ENCODE data around the gene PCLO. TPM values are rescaled to one million over a fixed set of nuclear protein-coding genes. Genes with fewer than 3 reads are reported as not detected.
"Not testable (repeated sequence)": the region's sequence is repeated elsewhere in the genome, so short reads cannot be mapped to it uniquely, and the experiment has no call there.

Gene PCLO
- total RNA-seq, 2 experiments from 2014 or later = not detected

DNA sequence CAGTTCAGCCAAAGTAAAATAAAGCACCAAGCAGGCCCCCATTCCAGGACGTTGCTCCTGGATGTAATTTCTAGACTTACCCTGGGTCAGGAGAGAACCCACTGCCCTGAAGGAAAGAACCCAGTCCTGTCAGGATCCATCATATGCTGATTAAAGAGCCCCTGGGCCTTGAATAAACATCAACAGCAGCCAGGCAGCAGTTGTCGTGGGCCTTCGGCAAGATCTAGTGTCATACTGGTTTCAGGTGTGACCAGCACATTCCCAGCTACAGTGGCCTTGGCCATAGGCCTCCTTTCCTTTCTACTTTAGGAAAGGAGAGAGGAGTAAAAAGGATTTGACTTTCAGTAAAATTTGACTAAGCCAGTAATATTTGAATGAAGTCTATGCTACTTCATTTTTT is 430.0 kb downstream of the PCLO start:
- H3K27me3 Mint-ChIP-seq = no peaks in the 10 kb centered on the region
- H3K4me3 Mint-ChIP-seq = no peak overlapping the region
- no peaks in the 10 kb centered on the region for H3K9me3 Mint-ChIP-seq (ENCODE audit: low read depth)
- H3K4me1 Mint-ChIP-seq = no peaks in the 10 kb centered on the region
- CTCF ChIA-PET = no interaction called here
- H3K36me3 Mint-ChIP-seq = no peaks in the 10 kb centered on the region
- H3K27ac Mint-ChIP-seq = no peak overlapping the region
- DNase-seq (no peak), ATAC-seq (no peak)

DNA sequence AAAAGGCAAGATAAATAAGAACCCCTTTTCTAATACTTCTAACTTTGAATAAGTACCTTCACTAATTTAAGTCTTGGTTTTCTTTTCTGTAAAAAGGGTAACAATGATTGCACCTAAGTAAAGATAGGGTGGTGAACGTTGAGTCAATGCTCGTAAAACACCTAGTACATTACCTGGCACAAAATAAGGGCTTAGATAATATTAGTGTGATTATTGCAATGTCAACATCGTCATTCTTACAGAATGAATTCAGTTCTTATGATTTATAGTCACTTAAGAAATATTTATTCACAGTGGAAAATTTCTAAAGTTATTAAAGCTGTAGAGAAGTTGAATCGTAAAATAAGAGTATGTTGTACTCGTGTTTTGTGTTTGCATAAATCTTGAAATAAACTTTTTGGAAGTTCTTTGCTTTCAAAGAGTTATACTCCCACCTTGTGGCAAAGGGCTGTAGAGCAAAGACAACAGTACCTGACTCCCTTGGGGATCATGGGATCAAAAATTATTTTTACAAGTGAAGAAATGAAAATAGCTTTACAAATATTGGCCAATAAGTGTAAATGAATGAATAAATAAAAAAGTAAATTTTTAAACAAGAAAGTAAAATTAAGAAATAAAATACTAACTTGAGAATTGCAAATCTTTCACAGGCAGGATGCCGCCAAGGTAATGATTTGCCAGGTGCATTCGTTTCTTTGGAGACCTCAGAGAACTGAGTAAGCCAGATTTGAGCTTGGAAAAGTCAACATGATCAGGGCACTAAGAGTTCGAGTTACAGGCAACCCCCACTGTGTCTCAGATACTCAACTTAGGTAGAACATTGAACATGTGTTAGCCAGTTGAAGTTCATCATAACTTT is 433.3 kb downstream of the PCLO start:
- CTCF ChIA-PET = no interaction called here
- ATAC-seq (no peak), DNase-seq (no peak)
- Mint-ChIP-seq H3K36me3 (no peaks in the 10 kb centered on the region), H3K27me3 (no peaks in the 10 kb centered on the region), H3K27ac (no peak overlapping the region), H3K4me3 (no peak overlapping the region), H3K9me3 (ENCODE audit: low read depth) (no peaks in the 10 kb centered on the region), H3K4me1 (no peaks in the 10 kb centered on the region)

DNA sequence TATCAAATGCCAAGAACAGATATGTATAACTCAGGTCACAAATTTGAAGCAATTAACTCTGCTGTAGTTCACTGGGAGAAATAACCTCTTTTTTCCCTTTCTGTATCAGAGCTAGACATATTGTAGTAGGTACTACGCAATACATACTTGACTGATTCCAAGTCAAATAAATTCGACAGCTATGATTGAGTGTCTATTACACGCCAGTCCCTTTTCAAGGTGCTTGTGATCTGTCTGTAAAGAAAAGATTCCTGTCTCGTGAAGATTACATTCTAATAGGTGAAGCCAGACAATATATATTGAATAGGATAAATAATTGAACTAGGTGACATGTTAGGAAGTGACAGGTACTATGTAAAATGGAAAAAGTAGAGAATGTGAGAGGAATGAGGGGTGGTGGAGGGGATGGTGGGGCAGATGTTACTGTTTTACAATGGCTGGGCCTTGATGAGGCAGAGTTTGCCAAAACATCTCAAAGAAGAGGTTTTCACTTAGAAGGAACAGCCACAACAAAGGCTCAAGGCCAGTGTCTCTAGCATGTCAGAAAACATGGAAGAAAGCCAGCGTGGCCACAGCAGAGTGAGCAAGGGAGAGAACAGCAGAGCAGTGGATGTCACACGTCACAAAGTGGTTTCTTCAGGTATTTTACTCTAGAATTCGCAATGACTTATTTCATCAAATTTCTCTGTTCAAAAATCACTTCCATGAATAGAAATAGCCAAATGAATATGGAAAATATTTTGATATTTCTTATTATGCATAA is 436.5 kb downstream of the PCLO start:
- Mint-ChIP-seq H3K4me1 (no peaks in the 10 kb centered on the region), H3K27me3 (no peaks in the 10 kb centered on the region), H3K4me3 (no peak overlapping the region), H3K27ac (no peak overlapping the region), H3K36me3 (no peaks in the 10 kb centered on the region), H3K9me3 (ENCODE audit: low read depth) (no peaks in the 10 kb centered on the region)
- no peak for DNase-seq
- ATAC-seq = no peak
- CTCF ChIA-PET = no interaction called here

DNA sequence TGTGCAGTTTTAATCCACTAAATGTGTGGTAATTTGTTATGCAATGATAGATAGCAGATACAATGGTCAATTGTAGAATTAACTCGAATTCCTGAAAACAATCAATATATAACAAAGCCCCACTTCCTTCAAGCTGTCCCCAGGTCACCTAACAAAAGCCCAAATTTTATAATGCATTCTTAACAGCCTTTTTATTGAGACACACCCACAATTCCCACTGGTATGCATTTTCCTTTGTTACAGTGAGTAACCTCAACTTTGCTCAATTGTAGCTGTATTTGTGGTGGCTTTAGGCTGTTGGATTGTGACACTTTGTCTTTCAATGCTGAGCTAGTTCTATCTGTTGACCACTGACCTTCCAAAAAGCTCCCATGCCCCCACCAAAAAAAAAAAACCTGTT is 439.3 kb downstream of the PCLO start:
- DNase-seq (no peak), ATAC-seq (no peak)
- Mint-ChIP-seq H3K27ac (no peak overlapping the region), H3K36me3 (no peaks in the 10 kb centered on the region), H3K27me3 (no peaks in the 10 kb centered on the region), H3K9me3 (ENCODE audit: low read depth) (no peaks in the 10 kb centered on the region), H3K4me3 (no peak overlapping the region), H3K4me1 (no peaks in the 10 kb centered on the region)
- CTCF ChIA-PET = no interaction called here

DNA sequence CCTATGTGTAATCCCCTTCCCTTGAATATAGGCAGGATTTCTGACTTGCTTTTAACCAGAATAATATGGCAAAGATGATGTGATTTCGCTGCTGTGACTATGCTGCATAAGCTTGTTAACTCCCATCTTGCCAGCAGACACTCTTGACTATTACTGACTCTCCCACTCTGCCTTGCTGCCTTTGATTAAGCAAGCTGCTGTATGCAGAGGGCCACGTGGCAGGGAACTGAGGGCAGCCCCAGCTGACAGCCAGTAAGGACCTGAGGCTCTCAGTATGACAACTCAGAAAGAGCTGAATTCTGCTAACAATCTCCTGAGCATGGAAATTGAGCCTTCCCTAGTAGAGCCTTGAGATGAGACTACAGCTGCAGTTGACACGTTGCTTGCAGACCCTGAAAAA is 439.7 kb downstream of the PCLO start:
- Mint-ChIP-seq H3K9me3 (ENCODE audit: low read depth) (no peaks in the 10 kb centered on the region), H3K36me3 (no peaks in the 10 kb centered on the region), H3K27me3 (no peaks in the 10 kb centered on the region), H3K4me1 (no peaks in the 10 kb centered on the region), H3K27ac (no peak overlapping the region), H3K4me3 (no peak overlapping the region)
- ATAC-seq (no peak), DNase-seq (no peak)
- CTCF ChIA-PET = no interaction called here

DNA sequence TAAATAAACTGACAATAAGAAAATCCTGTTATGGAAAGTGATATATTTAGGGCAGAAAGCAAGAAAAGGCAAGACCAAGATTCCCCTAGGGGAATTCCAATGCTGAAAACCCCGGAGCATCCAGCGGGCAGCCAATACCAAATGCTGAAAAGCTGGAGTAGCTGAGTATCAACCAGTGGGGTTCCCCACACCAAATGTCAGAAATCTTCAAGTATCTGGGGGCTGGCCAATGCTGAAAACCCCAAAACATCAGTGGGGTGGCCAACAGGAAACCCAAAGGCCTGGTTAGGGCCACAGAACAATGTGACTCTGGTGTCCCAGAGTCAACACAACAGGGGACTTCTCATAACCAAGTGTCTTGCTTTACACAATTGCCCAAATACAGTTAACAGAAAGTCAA is 447.3 kb downstream of the PCLO start:
- ATAC-seq (no peak), DNase-seq (no peak)
- H3K27ac Mint-ChIP-seq = no peak overlapping the region
- H3K36me3 Mint-ChIP-seq = no peaks in the 10 kb centered on the region
- H3K9me3 Mint-ChIP-seq (ENCODE audit: low read depth) = no peaks in the 10 kb centered on the region
- CTCF ChIA-PET = no interaction called here
- H3K4me3 Mint-ChIP-seq = no peak overlapping the region
- H3K4me1 Mint-ChIP-seq = peaks cover 3% of the 10 kb centered on the region
- H3K27me3 Mint-ChIP-seq = no peaks in the 10 kb centered on the region

DNA sequence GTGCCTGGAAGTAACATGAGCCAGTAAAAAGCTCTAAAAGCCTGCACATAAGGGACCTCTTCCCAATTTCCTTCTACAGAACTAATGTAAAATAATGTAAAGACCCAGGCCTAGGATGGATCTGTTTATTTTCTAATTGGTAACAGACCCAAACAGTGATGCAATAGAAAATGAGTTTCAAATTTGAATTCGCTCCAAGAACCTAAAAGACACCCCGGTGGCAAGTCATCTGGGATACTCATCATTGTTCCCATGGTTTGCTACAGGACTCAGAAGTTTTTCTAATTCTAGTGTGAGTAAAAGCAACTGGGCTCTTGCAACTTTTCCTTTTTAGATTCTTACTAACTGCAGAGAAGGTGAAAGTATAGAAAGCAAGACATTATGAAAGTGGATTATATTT is 447.8 kb downstream of the PCLO start:
- H3K27ac Mint-ChIP-seq = no peak overlapping the region
- H3K9me3 Mint-ChIP-seq (ENCODE audit: low read depth) = no peaks in the 10 kb centered on the region
- no peaks in the 10 kb centered on the region for H3K36me3 Mint-ChIP-seq
- DNase-seq = no peak
- CTCF ChIA-PET = no interaction called here
- no peaks in the 10 kb centered on the region for H3K27me3 Mint-ChIP-seq
- no peak overlapping the region for H3K4me3 Mint-ChIP-seq
- no peak for ATAC-seq
- H3K4me1 Mint-ChIP-seq = peaks cover 3% of the 10 kb centered on the region

DNA sequence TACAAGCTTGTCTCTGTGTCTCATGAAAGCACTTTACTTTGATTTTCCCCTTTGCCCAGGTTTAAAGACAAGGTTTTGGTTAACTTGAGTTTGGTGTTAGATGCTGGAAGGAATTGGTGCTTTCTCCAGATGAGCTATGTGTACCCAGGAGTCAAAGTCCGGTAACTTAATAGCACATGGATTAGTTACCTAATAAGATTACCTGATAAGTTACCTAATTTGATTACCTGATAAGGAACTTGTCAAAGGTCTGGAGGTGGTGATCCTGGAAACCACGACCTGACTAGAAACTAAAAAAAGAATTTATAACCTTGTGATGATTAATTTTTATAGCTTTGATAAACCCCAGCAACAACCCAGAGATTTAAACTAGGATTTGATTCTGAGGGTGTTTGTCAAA is 449.2 kb downstream of the PCLO start:
- no peaks in the 10 kb centered on the region for H3K36me3 Mint-ChIP-seq

DNA sequence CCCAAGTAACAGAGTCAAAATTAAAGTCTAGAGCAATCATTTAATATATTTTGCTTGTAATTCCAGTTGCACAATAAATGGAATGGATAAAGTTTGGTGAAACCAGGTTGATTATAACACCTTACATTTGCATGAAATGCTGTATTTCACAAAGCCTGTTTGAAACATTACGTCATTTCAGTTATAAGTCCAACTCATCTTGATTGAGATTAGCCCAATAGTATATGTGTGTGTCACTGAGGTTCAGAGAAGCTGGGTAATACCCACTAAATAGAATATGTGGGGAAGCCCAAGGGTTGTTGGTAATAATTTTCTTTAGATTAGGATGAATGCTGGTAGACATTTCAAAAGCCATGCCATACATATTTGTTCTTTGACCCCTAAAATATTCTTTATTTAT is 456.3 kb downstream of the PCLO start:
- H3K36me3 Mint-ChIP-seq; DNase-seq; H3K9me3 Mint-ChIP-seq (ENCODE audit: low read depth); H3K4me3 Mint-ChIP-seq; ATAC-seq; H3K4me1 Mint-ChIP-seq; H3K27me3 Mint-ChIP-seq; CTCF ChIA-PET; H3K27ac Mint-ChIP-seq: not testable (repeated sequence)

More for the DNA sequence above, 449.2 kb downstream of the PCLO start:
- H3K27me3 Mint-ChIP-seq = no peaks in the 10 kb centered on the region
- H3K4me1 Mint-ChIP-seq = peaks cover 3% of the 10 kb centered on the region
- H3K9me3 Mint-ChIP-seq (ENCODE audit: low read depth) = no peaks in the 10 kb centered on the region
- no peak for ATAC-seq
- DNase-seq = no peak
- H3K4me3 Mint-ChIP-seq = no peak overlapping the region
- no peak overlapping the region for H3K27ac Mint-ChIP-seq
- CTCF ChIA-PET = interaction anchor here (1.7 kb wide), 1 partner anchor 12 kb away, joined by 3 read pairs; no protein-coding TSS in a partner anchor

DNA sequence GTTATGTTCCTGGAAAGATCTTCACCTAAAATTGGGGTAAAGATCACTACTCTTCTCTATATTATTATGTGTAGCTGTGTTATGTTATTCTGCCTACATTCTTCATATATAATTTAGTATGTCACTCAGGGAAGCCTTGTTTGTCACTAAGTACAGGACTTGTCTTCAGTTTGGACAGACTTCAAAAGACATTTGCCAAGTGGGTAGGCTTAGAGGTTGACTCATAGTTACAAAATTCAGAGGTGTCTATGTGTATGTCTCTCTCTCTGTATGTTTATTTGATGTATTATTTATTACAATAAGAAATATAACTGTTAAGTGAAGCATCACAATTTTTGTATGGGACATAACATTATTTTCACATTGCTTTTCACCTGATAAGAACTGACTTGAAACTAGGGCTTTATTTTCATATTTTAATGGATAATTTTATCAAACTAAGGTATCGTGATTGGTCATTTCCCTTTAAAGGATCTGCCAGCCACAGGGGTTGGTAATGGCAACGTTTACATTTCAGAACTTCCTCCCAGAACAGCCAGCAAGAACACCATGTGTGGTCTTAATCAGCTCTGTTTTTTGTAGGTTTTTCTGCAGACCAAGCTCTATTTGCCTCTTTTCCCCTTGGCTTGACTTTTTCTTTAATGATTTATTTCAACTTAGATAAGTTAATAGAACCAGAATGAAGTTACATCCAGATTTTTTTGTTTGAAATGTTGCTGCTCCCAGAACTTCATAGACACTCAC is 457.0 kb downstream of the PCLO start:
- H3K27me3 Mint-ChIP-seq = no peaks in the 10 kb centered on the region
- no peaks in the 10 kb centered on the region for H3K36me3 Mint-ChIP-seq
- no peak overlapping the region for H3K4me3 Mint-ChIP-seq
- H3K9me3 Mint-ChIP-seq (ENCODE audit: low read depth) = no peaks in the 10 kb centered on the region
- CTCF ChIA-PET = no interaction called here
- no peak for DNase-seq
- no peak for ATAC-seq
- no peak overlapping the region for H3K27ac Mint-ChIP-seq
- no peaks in the 10 kb centered on the region for H3K4me1 Mint-ChIP-seq

DNA sequence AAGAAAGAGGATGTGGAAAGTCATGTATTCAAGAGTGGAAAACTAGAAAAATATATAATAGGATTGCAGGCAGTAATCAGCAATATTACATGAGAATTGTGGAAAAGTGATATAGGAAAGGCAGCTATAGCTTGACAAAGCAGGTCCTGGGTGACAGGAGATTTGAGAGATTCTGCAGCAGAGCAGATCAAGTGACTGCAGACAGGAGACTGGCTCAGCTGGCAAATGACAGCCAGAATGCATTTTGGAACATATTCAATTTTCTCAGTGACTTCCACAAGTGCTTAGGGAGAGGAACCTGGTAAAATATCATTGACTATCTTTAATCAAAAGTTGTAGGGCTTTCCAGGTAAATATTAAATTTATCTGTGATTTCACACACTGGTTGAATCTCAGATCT is 458.6 kb downstream of the PCLO start:
- Mint-ChIP-seq H3K4me3 (no peak overlapping the region), H3K27ac (no peak overlapping the region), H3K9me3 (ENCODE audit: low read depth) (peaks cover 3% of the 10 kb centered on the region), H3K36me3 (no peaks in the 10 kb centered on the region), H3K4me1 (no peaks in the 10 kb centered on the region), H3K27me3 (no peaks in the 10 kb centered on the region)
- ATAC-seq = no peak
- CTCF ChIA-PET = no interaction called here
- DNase-seq = no peak

Measured in activated CD8-positive, alpha-beta memory T cell treated with anti-CD3 and anti-CD28 coated beads, Interleukin-2, amount 10 ng/mL, durations not matched to agents 7 days and 5 days (primary cell).